Activated CD8-positive, alpha-beta memory T cell treated with anti-CD3 and anti-CD28 coated beads for 1 hour (primary cell): ENCODE data around the gene TRPM2.

Experiments
- DNase-seq, 2 donors: peaks; one replicate each; pipeline ENCODE4 v3.0.0-alpha.2; 2020; ENCODE audit warnings: low read depth in 1 of 2; ENCODE audit errors: extremely low read depth in 1 of 2

TRPM2 gene

GRCh38 chr21:44353191-44353970 is at the start of gene TRPM2:
TRPM2 (plus strand) TSS chr21:44353621; CDS start chr21:44353701, 80 bp downstream.
- DNase-seq: no peak

GRCh38 chr21:44304011-44304616 is 49.3 kb upstream of the TRPM2 start:
- no peak for DNase-seq

- peak in 1 of 2 donors; percentile 19 for DNase-seq
These were observed 48.5 kb upstream of the TRPM2 start for GRCh38 chr21:44304877-44305293.

- DNase-seq: no peak
These were observed 47.7 kb upstream of the TRPM2 start for GRCh38 chr21:44305691-44306090.

GRCh38 chr21:44306936-44307704 is 46.3 kb upstream of the TRPM2 start:
- DNase-seq: no peak

- DNase-seq: no peak
These were observed 42.6 kb upstream of the TRPM2 start for GRCh38 chr21:44310628-44311507.

- DNase-seq: no peak
These were observed 41.3 kb upstream of the TRPM2 start for GRCh38 chr21:44312089-44312488.

- DNase-seq: no peak
These were observed 40.7 kb upstream of the TRPM2 start for GRCh38 chr21:44312716-44313115.

- DNase-seq: no peak
These were observed 40.0 kb upstream of the TRPM2 start for GRCh38 chr21:44313451-44313850.

GRCh38 chr21:44314128-44314527 is 39.3 kb upstream of the TRPM2 start:
- DNase-seq: no peak

- no peak for DNase-seq
These were observed 38.9 kb upstream of the TRPM2 start for GRCh38 chr21:44314561-44314960.

- no peak for DNase-seq
These were observed 37.7 kb upstream of the TRPM2 start for GRCh38 chr21:44315691-44316203.

GRCh38 chr21:44316277-44316900 is 37.0 kb upstream of the TRPM2 start:
- no peak for DNase-seq

GRCh38 chr21:44317241-44317782 is 36.1 kb upstream of the TRPM2 start:
- DNase-seq: no peak

- no peak for DNase-seq
These were observed 35.5 kb upstream of the TRPM2 start for GRCh38 chr21:44317871-44318270.

GRCh38 chr21:44318489-44319285 is 34.7 kb upstream of the TRPM2 start:
- no peak for DNase-seq

- DNase-seq: no peak
These were observed 33.9 kb upstream of the TRPM2 start for GRCh38 chr21:44319407-44320065.

- no peak for DNase-seq
These were observed 32.6 kb upstream of the TRPM2 start for GRCh38 chr21:44320847-44321246.
